DOHH2 (cell line): Measurements from ENCODE around the gene ZG16.

ENCODE experiments used
- CTCF ChIP-seq: fragments of 200-600 bp; sonication (generic); IDR thresholded peaks from one replicate; pipeline ENCODE4 v1.5.1; 2014; ENCODE audit warnings: antibody characterized with exemption, mild to moderate bottlenecking, low read depth, low read length; ENCODE audit not compliant: poor library complexity, severe bottlenecking
- EZH2phosphoT487 ChIP-seq: fragments of 200-600 bp; sonication (generic); IDR thresholded peaks from 2 replicates; pipeline ENCODE4 v1.6.1; 2017; ENCODE audit warnings: borderline replicate concordance, mild to moderate bottlenecking, antibody characterized with exemption, low read length, moderate library complexity, mixed read lengths

GRCh38 chr16:29816694-29817441 lies 38.8 kb downstream of the ZG16 start:
- peak; percentile 51 for TF ChIP-seq CTCF
- no peak for TF ChIP-seq EZH2phosphoT487
